Articular chondrocyte of knee joint (primary cell): ENCODE results near the gene BACE1-AS. TPM values are rescaled to one million over a fixed set of nuclear protein-coding genes. Genes with fewer than 3 reads are reported as not detected.

Experiments
- small RNA-seq: library from RNA; depleted of rRNA; stranded (forward); fragments of <200 nt; gene quantifications from one replicate; pipeline ENCODE3, GENCODE V24; 2012
- total RNA-seq: library from RNA; depleted of rRNA; stranded (reverse); fragments of >200 nt; gene quantifications from 2 replicates; pipeline ENCODE4 v1.2.3, GENCODE V29; 2012

Gene BACE1-AS
- 5.1 and 5.4 TPM in 2 replicates for total RNA-seq

GRCh38 chr11:117290809-117291396 lies at the start of gene BACE1-AS:
BACE1-AS (plus strand) TSS chr11:117291346.

GRCh38 chr11:117316197-117316961 lies 25.2 kb downstream of the BACE1-AS start, which contains the start of gene BACE1:
BACE1 (minus strand) TSS chr11:117316256; CDS start chr11:117315795, 461 bp downstream.

GRCh38 chr11:117327567-117328374 lies 36.6 kb downstream of the BACE1-AS start, which contains the start of gene CEP164:
CEP164 (plus strand) TSS chr11:117327854; CDS start chr11:117338587, 10,733 bp downstream.

Small RNAs within 50 kb of the gene (small RNA-seq; reads per million reads assigned to genes)
- gene RF00564, result not detected

Other genes starting within 250 kb of the BACE1-AS start
- gene SIK3, start 192.9 kb upstream of the BACE1-AS start, total RNA-seq, result 31.0 and 34.8 TPM in 2 replicates
- gene PAFAH1B2, start 147.1 kb upstream of the BACE1-AS start, total RNA-seq, result 159 and 189 TPM in 2 replicates
- 21.9 and 32.1 TPM in 2 replicates for gene SIDT2, start 112.6 kb upstream of the BACE1-AS start, total RNA-seq
- 331 and 451 TPM in 2 replicates for gene TAGLN, start 92.0 kb upstream of the BACE1-AS start, total RNA-seq
- gene PCSK7, start 59.3 kb upstream of the BACE1-AS start, total RNA-seq, result 36.5 and 43.9 TPM in 2 replicates
- 14.2 and 17.0 TPM in 2 replicates for gene RNF214, start 58.7 kb upstream of the BACE1-AS start, total RNA-seq
- 48.4 and 52.9 TPM in 2 replicates for gene BACE1, start 24.9 kb downstream of the BACE1-AS start, total RNA-seq
- 38.5 and 38.8 TPM in 2 replicates for gene CEP164, start 36.5 kb downstream of the BACE1-AS start, total RNA-seq